ENCODE data around the gene CDH13.

CDH13 gene

DNA sequence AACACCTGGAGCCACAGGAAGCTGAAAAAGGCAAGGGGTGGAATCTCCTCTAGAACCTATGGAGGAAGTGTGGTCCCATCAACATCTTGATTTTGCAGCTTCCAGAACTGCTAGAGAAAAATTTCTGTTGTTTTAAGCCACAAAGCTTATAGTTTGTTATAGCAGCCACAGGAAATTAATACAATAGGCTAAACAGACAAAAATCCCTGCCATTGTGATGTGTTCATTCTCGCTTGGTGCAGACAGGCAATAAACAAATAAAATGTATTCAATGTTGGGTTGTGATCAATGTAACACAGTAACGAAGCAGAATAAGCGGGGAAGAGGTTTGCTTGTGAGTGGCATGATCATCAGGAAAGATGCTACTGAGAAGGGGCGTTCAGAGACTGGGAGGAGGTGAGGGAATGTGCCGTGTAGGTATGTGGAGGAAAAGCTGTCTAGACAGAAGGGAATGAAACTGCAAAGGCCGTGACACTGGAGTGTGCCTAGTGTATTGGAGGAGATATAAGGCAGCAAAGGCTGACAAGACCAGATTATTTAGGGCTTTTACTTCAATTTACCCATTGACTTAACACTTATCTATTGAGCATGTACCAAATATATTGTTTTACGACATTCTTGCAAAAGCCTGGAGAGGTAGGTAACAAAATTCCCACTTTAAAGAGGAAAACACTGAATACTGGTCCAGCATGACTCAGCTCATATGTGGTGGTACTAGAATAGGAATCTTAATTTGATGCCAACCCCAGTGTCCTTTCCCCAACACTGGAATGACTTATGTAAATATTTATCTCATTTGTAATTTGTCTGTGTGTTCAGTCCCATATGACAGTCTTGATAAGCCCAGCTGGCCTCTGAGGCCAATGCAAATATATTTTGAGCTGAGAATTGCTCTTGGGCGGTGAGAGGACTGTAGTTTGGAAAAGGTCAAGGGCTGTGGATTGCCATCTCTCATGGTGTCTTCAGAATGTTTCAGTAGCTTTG lies 375.9 kb downstream of the CDH13 start:
- H3K27ac ChIP-seq: no peak overlapping the region
- TF ChIP-seq, protein P1, sequence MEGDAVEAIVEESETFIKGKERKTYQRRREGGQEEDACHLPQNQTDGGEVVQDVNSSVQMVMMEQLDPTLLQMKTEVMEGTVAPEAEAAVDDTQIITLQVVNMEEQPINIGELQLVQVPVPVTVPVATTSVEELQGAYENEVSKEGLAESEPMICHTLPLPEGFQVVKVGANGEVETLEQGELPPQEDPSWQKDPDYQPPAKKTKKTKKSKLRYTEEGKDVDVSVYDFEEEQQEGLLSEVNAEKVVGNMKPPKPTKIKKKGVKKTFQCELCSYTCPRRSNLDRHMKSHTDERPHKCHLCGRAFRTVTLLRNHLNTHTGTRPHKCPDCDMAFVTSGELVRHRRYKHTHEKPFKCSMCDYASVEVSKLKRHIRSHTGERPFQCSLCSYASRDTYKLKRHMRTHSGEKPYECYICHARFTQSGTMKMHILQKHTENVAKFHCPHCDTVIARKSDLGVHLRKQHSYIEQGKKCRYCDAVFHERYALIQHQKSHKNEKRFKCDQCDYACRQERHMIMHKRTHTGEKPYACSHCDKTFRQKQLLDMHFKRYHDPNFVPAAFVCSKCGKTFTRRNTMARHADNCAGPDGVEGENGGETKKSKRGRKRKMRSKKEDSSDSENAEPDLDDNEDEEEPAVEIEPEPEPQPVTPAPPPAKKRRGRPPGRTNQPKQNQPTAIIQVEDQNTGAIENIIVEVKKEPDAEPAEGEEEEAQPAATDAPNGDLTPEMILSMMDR (IDR thresholded peaks at IDR 0.05): no peak
- no peak for TF ChIP-seq ZFX (IDR thresholded peaks at IDR 0.05; ENCODE audit: borderline replicate concordance)

DNA sequence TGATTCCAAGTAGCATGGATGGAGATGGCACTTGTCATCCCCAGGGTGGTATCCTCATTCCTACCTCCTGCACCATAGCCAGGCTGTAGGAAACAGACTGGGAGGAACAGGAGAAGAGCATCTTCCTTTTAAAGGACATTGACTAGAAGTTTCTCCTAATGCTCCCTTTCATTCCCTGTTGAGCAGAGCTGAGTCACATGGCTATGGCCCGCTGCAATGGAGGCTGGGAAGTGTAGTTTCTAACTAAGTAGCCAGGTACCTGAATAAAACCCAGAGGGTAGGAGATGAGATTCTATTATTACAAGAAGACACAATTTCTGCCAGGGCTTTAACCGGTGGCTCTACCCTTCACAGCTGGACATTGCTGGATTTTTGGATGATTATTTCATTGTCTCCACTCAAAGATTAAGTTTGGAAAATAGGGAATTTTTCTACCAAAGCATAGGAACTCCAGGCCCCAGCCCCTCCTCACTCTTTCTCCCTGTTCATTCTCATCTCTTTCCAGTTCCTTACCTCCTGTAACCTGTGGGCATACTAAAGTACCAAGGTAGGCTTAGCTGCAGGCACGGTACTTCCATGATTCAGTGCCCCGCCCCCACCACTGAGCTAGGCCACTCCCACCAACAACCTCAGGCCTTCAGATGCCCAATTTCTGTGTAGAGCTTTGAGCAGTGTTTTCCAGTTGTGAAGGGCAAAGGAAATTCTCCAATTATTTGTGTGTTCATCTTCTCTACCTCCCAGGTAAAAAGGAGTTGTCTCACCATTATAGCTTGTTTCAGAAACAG lies 378.3 kb downstream of the CDH13 start:
- TF ChIP-seq ZFX (IDR thresholded peaks at IDR 0.05; ENCODE audit: borderline replicate concordance): no peak
- TF ChIP-seq, protein P1 (IDR thresholded peaks at IDR 0.05): no peak

DNA sequence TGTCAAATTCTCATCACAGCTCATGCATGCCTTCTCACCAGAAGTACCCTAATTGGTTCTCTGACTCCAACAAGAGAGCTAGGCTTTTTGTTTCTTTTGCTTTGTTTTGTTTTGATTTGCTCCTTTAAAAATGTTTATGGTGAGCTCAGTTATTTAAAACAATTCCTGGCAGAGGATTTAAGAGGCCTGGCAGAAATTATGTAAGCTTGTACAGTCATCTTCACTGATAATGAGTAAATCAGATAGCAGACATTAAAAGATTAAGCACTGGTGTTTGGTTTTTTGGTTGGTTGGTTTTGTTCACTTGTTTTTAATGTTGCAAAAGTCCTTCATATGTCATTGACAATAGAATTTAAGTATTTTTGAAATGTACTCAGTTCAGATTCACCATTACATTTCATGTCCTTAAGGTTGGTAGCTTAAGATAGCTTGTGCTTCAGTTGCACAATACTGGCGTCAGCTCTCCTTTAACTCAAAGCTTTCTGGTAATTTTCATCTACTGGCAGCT lies 378.9 kb downstream of the CDH13 start:
- no peak overlapping the region for H3K27ac ChIP-seq
- no peak for TF ChIP-seq ZFX (IDR thresholded peaks at IDR 0.05; ENCODE audit: borderline replicate concordance)
- TF ChIP-seq, protein P1 (IDR thresholded peaks at IDR 0.05): no peak

More for the DNA sequence above, 378.3 kb downstream of the CDH13 start:
- no peak overlapping the region for H3K27ac ChIP-seq

DNA sequence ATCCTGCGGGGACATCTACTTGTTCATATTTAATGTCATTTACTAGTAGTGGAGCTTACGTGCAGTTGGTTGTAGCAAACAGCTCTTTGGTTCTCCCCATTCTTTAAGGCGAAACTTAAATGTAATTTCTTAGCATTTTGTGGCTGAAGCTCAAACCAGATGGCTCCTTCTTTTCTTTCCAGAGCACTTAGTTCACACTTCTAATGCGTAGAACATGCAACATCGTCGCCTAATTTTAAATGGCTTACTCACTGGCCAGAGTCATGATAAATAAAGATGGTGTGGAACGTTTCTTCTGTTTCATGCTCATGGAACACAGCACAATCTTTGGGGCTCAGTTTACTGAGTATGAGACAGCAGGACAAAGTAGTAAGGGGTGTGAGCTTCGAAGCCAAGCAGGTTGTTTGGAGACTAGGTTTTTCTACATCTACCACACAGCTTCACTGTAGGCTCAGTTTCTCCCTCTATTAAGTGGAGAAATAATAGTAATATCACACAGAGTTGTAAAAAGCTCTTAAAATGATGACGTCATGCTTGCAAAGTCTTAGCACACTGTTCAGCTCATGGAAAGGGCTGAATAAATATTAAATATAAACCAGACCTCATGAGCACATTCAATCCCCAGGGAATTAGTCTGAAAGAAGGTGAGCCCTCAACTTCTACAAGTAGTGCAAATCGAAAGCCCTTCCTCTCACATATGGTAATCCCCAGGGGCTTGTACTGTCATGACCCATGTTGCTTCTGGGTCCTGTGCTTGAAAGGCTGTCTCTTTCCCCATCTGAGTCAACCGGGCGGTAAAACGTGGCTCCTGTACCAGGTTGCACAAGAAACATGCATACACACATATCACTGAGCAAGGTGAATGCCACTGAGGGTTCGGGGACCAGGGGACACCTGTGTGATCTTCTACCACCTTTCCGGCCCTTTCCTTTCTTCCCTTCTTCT lies 384.3 kb downstream of the CDH13 start:
- H3K27ac ChIP-seq: no peak overlapping the region
- TF ChIP-seq ZFX (IDR thresholded peaks at IDR 0.05; ENCODE audit: borderline replicate concordance): no peak
- TF ChIP-seq, protein P1 (IDR thresholded peaks at IDR 0.05): no peak

DNA sequence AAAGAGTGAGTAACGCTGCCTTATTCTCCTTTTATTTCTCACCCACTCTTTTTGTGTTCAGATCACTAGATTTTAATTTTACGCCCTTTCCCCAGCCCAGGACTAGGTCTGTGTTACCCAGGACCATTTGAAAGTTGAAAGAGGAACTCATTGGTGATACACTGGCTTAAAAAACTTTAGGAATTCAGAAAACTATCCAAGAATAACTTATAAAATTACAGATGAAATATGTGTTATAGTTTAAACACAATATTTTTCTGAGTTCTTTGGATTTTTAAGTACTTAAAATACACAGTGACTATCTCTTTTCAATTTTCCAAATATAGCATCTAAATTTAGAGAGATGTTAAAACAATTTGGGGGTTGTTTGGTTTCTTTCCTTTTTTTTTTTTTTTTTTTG lies 385.2 kb downstream of the CDH13 start:
- TF ChIP-seq, protein P1 (IDR thresholded peaks at IDR 0.05): no peak
- TF ChIP-seq ZFX (IDR thresholded peaks at IDR 0.05; ENCODE audit: borderline replicate concordance): no peak
- no peak overlapping the region for H3K27ac ChIP-seq

DNA sequence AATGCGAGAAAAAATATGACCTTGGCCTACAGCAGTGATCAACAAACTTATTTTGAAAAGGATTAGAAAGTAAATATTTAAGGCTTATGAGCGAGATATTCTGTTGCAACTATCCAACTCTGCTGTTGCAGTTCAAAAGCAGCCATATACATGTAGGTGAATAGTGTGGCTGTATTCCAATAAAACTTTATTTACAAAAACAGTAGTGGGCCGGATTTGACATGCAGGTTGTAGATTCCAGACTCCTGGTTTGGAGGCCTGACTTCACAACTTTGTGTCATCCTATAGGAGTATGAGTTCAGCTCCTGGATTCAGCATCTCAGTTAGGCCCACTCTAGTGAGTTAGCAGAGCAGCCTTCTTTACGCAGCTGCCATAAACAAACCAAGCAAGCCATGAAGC lies 386.3 kb downstream of the CDH13 start:
- no peak for TF ChIP-seq ZFX (IDR thresholded peaks at IDR 0.05; ENCODE audit: borderline replicate concordance)
- TF ChIP-seq, protein P1 (IDR thresholded peaks at IDR 0.05): no peak
- no peak overlapping the region for H3K27ac ChIP-seq
